Activated T-cell treated with anti-CD3 and anti-CD28 coated beads for 4 hours (primary cell): ENCODE results near the gene LRRC8C.
A peak's percentile ranks its signal among the peaks of the same experiment; 100 is the strongest.
"Not testable (repeated sequence)": the region's sequence is repeated elsewhere in the genome, so short reads cannot be mapped to it uniquely, and the experiment has no call there.

Source experiments
- DNase-seq: peaks from one replicate; pipeline ENCODE4 v3.0.0-alpha.2; 2020

Gene LRRC8C

GRCh38 chr1:89673251-89673650 lies 40.3 kb downstream of the LRRC8C start:
- DNase-seq = no peak

DNA sequence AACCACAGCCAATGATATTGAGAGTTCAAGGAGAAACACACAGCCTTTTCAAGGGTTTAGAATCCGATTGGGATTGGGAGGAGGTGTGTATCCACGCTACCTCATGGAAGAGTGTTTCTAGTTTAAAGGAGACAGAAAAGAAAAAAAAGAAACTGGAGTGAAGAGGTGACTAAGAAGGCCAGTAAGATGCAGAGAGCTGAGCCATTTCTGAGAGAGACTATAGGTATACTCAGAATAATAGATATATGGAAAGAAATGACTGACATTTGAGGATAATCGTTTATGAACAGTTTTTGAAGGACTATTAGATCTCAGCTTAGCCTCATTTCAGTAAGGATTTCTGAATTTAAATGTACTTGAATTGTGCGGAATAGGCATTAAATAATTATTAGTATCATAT lies 42.8 kb downstream of the LRRC8C start:
- DNase-seq = no peak

- no peak for DNase-seq
These were observed 48.3 kb downstream of the LRRC8C start for GRCh38 chr1:89681045-89681729.

GRCh38 chr1:89682611-89683010 lies 49.7 kb downstream of the LRRC8C start:
- DNase-seq = no peak

DNA sequence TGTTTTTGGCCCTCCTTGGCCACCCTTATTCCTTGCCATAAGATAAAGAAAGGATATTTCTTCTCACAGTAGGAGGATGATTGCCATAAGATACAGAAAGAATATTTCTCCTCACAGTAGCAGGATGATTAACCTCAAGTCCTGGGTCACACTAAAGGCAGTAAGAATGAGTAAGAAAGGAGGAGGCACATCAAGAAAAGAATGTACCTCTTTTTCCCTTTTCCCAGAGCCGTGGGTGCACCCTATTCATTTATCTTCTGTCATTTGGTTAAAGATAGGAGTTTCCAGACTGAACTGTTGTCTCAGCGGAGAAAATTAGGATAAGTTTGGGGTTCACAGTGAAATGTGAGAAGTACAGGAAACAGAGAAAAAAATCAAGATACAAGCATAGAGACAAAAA lies 52.5 kb downstream of the LRRC8C start:
- no peak for DNase-seq

- DNase-seq = no peak
These were observed 53.6 kb downstream of the LRRC8C start for GRCh38 chr1:89686520-89686919.

- no peak for DNase-seq
These were observed 54.3 kb downstream of the LRRC8C start for GRCh38 chr1:89687254-89687653.

- no peak for DNase-seq
These were observed 55.7 kb downstream of the LRRC8C start for GRCh38 chr1:89688607-89689006.

DNA sequence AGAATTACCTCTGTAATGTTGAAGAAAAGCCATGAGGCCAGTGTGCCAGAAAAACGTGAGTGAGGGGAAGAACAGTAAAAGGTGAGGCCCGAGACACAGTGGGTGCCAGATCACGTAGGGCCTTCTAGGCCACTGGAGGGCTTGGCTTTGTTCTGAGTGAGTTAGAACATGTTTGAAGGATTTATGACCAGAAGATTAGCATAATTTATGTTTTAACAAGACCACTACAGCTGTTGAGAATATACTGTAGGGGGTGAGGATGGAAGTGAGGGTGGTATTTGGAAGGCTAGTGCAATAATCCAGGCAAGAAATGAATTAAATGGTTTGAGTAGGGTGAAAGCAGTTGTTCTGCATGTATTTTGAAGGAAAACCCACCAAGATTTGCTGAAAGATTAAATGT lies 56.3 kb downstream of the LRRC8C start:
- no peak for DNase-seq

GRCh38 chr1:89690595-89690994 lies 57.7 kb downstream of the LRRC8C start:
- no peak for DNase-seq

- DNase-seq = no peak
These were observed 59.9 kb downstream of the LRRC8C start for GRCh38 chr1:89692601-89693521.

- no peak for DNase-seq
These were observed 62.9 kb downstream of the LRRC8C start for GRCh38 chr1:89695847-89696246.

- no peak for DNase-seq
These were observed 64.5 kb downstream of the LRRC8C start for GRCh38 chr1:89697383-89697782.

GRCh38 chr1:89698020-89698560 lies 65.2 kb downstream of the LRRC8C start:
- DNase-seq = no peak

- DNase-seq = no peak
These were observed 65.7 kb downstream of the LRRC8C start for GRCh38 chr1:89698624-89699023.

GRCh38 chr1:89699451-89699986 lies 66.6 kb downstream of the LRRC8C start:
- DNase-seq = no peak

DNA sequence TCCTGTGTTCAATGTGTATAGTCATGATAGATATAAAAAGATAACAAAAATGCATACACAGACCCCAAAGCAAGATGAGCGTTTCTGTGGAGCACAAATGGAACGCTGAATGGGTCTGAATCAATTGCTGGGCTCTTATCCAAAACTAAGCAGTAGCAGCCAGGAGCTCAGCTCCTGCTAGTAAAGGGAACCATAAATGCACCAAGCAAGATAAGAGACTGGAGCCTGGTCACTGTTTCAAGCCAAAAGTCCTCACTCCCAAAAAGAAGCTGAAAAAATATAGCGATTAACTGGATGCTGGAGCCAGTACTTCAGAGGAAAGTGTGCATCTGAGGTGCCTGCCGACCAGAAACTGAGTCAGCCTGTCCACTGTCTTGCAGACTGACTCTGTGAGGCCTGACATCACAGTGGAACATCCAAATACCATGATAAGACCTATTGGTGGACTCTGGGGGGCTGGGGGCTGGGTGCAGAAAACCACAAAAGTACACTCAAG lies 68.9 kb downstream of the LRRC8C start:
- peak; percentile 32 for DNase-seq

- DNase-seq = no peak
These were observed 69.7 kb downstream of the LRRC8C start for GRCh38 chr1:89702520-89703045.

- no peak for DNase-seq
These were observed 70.5 kb downstream of the LRRC8C start for GRCh38 chr1:89703469-89703868.

GRCh38 chr1:89704014-89704413 lies 71.1 kb downstream of the LRRC8C start:
- no peak for DNase-seq

DNA sequence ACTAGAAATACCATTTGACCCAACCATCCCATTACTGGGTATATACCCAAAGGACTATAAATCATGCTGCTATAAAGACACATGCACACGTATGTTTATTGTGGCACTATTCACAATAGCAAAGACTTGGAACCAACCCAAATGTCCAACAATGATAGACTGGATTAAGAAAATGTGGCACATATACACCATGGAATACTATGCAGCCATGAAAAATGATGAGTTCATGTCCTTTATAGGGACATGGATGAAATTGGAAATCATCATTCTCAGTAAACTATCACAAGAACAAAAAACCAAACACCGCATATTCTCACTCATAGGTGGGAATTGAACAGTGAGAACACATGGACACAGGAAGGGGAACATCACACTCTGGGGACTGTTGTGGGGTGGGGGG lies 72.0 kb downstream of the LRRC8C start:
- DNase-seq = not testable (repeated sequence)

- DNase-seq = no peak
These were observed 73.2 kb downstream of the LRRC8C start for GRCh38 chr1:89705901-89706699.

GRCh38 chr1:89706700-89707012 lies 73.7 kb downstream of the LRRC8C start:
- DNase-seq = no peak
